ENCODE results near the gene RASA3.

DNA sequence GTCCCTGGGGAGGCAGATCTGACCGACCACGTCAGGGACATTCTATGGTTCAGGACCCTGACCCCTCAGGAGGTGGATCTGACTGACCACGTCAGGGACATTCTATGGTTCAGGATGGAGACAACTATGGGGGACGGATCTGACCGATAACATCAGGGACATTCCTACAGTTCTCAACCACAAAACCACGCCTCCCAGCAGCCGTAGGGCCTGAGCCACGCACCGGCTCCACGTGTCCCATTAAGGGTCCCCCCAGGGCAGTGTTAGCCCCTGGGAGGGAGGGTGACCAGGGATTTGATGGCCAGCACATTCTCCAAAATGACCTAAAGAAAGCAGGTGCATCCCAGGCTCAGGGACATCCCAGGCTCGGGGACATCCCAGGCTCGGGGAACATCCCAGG is 109.5 kb downstream of the RASA3 start:
- TF ChIP-seq EZH2 (IDR thresholded peaks at IDR 0.05) (no peak), SRF (IDR thresholded peaks at IDR 0.05; ENCODE audit: low read depth) (no peak), RAD21 (IDR thresholded peaks at IDR 0.05; ENCODE audit: low read depth) (no peak), POLR2A (IDR thresholded peaks at IDR 0.05; ENCODE audit: borderline replicate concordance, extremely low read depth, insufficient read depth, insufficient read length) (no peak), POLR2AphosphoS5 (IDR thresholded peaks at IDR 0.05; ENCODE audit: low read depth, low read length) (no peak), FOSL1 (IDR thresholded peaks at IDR 0.05; ENCODE audit: low read depth) (no peak), SIN3A (IDR thresholded peaks at IDR 0.05; ENCODE audit: low read depth) (no peak), JUND (IDR thresholded peaks at IDR 0.05) (no peak), YY1 (IDR thresholded peaks at IDR 0.05; ENCODE audit: extremely low read depth, insufficient replicate concordance, low read depth, low read length) (no peak)
- TF ChIP-seq, protein P1, sequence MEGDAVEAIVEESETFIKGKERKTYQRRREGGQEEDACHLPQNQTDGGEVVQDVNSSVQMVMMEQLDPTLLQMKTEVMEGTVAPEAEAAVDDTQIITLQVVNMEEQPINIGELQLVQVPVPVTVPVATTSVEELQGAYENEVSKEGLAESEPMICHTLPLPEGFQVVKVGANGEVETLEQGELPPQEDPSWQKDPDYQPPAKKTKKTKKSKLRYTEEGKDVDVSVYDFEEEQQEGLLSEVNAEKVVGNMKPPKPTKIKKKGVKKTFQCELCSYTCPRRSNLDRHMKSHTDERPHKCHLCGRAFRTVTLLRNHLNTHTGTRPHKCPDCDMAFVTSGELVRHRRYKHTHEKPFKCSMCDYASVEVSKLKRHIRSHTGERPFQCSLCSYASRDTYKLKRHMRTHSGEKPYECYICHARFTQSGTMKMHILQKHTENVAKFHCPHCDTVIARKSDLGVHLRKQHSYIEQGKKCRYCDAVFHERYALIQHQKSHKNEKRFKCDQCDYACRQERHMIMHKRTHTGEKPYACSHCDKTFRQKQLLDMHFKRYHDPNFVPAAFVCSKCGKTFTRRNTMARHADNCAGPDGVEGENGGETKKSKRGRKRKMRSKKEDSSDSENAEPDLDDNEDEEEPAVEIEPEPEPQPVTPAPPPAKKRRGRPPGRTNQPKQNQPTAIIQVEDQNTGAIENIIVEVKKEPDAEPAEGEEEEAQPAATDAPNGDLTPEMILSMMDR (IDR thresholded peaks at IDR 0.05 in 2 of 3, conservative IDR thresholded peaks at IDR 0.05 in 1 of 3; ENCODE audit: borderline replicate concordance in 1 of 3, insufficient read depth in 1 of 3, low read depth in 2 of 3, low read length in 2 of 3), result no peak
- TF ChIP-seq, protein P2, sequence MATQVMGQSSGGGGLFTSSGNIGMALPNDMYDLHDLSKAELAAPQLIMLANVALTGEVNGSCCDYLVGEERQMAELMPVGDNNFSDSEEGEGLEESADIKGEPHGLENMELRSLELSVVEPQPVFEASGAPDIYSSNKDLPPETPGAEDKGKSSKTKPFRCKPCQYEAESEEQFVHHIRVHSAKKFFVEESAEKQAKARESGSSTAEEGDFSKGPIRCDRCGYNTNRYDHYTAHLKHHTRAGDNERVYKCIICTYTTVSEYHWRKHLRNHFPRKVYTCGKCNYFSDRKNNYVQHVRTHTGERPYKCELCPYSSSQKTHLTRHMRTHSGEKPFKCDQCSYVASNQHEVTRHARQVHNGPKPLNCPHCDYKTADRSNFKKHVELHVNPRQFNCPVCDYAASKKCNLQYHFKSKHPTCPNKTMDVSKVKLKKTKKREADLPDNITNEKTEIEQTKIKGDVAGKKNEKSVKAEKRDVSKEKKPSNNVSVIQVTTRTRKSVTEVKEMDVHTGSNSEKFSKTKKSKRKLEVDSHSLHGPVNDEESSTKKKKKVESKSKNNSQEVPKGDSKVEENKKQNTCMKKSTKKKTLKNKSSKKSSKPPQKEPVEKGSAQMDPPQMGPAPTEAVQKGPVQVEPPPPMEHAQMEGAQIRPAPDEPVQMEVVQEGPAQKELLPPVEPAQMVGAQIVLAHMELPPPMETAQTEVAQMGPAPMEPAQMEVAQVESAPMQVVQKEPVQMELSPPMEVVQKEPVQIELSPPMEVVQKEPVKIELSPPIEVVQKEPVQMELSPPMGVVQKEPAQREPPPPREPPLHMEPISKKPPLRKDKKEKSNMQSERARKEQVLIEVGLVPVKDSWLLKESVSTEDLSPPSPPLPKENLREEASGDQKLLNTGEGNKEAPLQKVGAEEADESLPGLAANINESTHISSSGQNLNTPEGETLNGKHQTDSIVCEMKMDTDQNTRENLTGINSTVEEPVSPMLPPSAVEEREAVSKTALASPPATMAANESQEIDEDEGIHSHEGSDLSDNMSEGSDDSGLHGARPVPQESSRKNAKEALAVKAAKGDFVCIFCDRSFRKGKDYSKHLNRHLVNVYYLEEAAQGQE (IDR thresholded peaks at IDR 0.05; ENCODE audit: low read depth), result no peak
- TF ChIP-seq, protein P3, sequence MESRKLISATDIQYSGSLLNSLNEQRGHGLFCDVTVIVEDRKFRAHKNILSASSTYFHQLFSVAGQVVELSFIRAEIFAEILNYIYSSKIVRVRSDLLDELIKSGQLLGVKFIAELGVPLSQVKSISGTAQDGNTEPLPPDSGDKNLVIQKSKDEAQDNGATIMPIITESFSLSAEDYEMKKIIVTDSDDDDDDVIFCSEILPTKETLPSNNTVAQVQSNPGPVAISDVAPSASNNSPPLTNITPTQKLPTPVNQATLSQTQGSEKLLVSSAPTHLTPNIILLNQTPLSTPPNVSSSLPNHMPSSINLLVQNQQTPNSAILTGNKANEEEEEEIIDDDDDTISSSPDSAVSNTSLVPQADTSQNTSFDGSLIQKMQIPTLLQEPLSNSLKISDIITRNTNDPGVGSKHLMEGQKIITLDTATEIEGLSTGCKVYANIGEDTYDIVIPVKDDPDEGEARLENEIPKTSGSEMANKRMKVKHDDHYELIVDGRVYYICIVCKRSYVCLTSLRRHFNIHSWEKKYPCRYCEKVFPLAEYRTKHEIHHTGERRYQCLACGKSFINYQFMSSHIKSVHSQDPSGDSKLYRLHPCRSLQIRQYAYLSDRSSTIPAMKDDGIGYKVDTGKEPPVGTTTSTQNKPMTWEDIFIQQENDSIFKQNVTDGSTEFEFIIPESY (IDR thresholded peaks at IDR 0.05; ENCODE audit: extremely low read depth, insufficient replicate concordance, low read length), result no peak
- TF ChIP-seq, protein P4, sequence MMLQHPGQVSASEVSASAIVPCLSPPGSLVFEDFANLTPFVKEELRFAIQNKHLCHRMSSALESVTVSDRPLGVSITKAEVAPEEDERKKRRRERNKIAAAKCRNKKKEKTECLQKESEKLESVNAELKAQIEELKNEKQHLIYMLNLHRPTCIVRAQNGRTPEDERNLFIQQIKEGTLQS (IDR thresholded peaks at IDR 0.05), result no peak

Data from HCT116 (cell line).